PC-3 (cell line): ENCODE measurements around the gene PSME1. TPM values are rescaled to one million over a fixed set of nuclear protein-coding genes. Genes with fewer than 3 reads are reported as not detected.

Source experiments
- ATAC-seq: fragments of 200-7000 bp; cut with Tn5 transposase; 2 replicates; pipeline ENCODE4 v1.9.1; 2020; ENCODE audit warnings: mild to moderate bottlenecking, moderate library complexity
- BruUV-seq: library from RNA; stranded (reverse); fragments of 400-500 nt; replicated peaks from 2 replicates; lab custom pipeline; 2021; lab: Mats Ljungman, UMichigan
- CTCF ChIA-PET: fragments of 300-600 bp; sonication (Branson Sonifier 250); formaldehyde crosslinking; loops from one replicate; lab custom pipeline; 2022; ENCODE audit warnings: antibody characterized with exemption; lab: Charles Lee
- POLR2A ChIA-PET: fragments of 300-600 bp; sonication (Branson Sonifier 250); formaldehyde crosslinking; loops from one replicate; lab custom pipeline; 2022; ENCODE audit warnings: antibody characterized with exemption; ENCODE audit not compliant: unreplicated experiment; lab: Charles Lee
- DNase-seq: peaks from one replicate; pipeline ENCODE4 v3.0.0-alpha.2; 2015
- H2AFZ ChIP-seq: fragments of 300-600 bp; sonication (generic); 2 replicates; pipeline ENCODE4 v1.6.0; 2016; ENCODE audit warnings: antibody characterized with exemption, low read length
- H3F3A ChIP-seq: fragments of 300-600 bp; sonication (generic); one replicate; pipeline ENCODE4 v1.6.0; 2017; ENCODE audit warnings: antibody characterized with exemption, low read length, control low read depth, mild to moderate bottlenecking; ENCODE audit not compliant: unreplicated experiment
- H3K27ac ChIP-seq: fragments of 300-600 bp; sonication (generic); 2 replicates; pipeline ENCODE4 v1.5.1; 2016; ENCODE audit warnings: mild to moderate bottlenecking, low read length
- H3K27me3 ChIP-seq: fragments of 300-600 bp; sonication (generic); 2 replicates; pipeline ENCODE4 v1.6.1; 2016; ENCODE audit warnings: low read length, mixed read lengths
- H3K36me3 ChIP-seq: fragments of 300-600 bp; sonication (generic); 2 replicates; pipeline ENCODE4 v1.6.1; 2016; ENCODE audit warnings: low read depth, mixed run types, low read length, mixed read lengths
- H3K4me1 ChIP-seq: fragments of 300-600 bp; sonication (generic); 2 replicates; pipeline ENCODE4 v1.5.1; 2016; ENCODE audit warnings: low read length; ENCODE audit not compliant: insufficient read depth
- H3K4me2 ChIP-seq: fragments of 300-600 bp; sonication (generic); 2 replicates; pipeline ENCODE4 v1.6.0; 2016; ENCODE audit warnings: low read length
- H3K4me3 ChIP-seq: fragments of 300-600 bp; sonication (generic); 2 replicates; pipeline ENCODE4 v1.5.1; 2016; ENCODE audit warnings: mild to moderate bottlenecking, low read length, mixed read lengths
- H3K79me2 ChIP-seq: fragments of 300-600 bp; sonication (generic); 2 replicates; pipeline ENCODE4 v1.6.1; 2017; ENCODE audit warnings: low read length, mixed read lengths
- H3K9ac ChIP-seq: fragments of 300-600 bp; sonication (generic); 2 replicates; pipeline ENCODE4 v1.6.0; 2016; ENCODE audit warnings: mild to moderate bottlenecking, low read length
- H3K9me2 ChIP-seq: fragments of 300-600 bp; sonication (generic); replicated peaks from 2 replicates; pipeline ENCODE4 v1.6.1; 2016; ENCODE audit warnings: mixed run types, low read length, mixed read lengths
- H3K9me3 ChIP-seq: fragments of 300-600 bp; sonication (generic); 2 replicates; pipeline ENCODE4 v1.6.1; 2016; ENCODE audit warnings: low read length, mixed read lengths
- H4K20me1 ChIP-seq: fragments of 300-600 bp; sonication (generic); 2 replicates; pipeline ENCODE4 v1.6.1; 2016; ENCODE audit warnings: low read length, mixed read lengths
- EZH2 ChIP-seq: fragments of 300-600 bp; sonication (generic); IDR thresholded peaks from one replicate; pipeline ENCODE4 v1.6.1; 2017; ENCODE audit warnings: antibody characterized with exemption, mild to moderate bottlenecking, low read length; ENCODE audit not compliant: unreplicated experiment
- EZH2phosphoT487 ChIP-seq: fragments of 300-600 bp; sonication (generic); IDR thresholded peaks from 2 replicates; pipeline ENCODE4 v1.6.1; 2018; ENCODE audit warnings: mild to moderate bottlenecking, antibody characterized with exemption, low read length, borderline replicate concordance
- intact Hi-C: fragments of 100-400 bp; cut with micrococcal nuclease; formaldehyde crosslinking; loops from 2 replicates; pipeline ENCODE4 v1.9.0; 2023
- total RNA-seq: library from RNA; depleted of rRNA; stranded (reverse); fragments of >200 nt; gene quantifications from 2 replicates; pipeline ENCODE4 v1.2.3, GENCODE V29; 2014
- TF ChIP-seq, protein P1 (sequence below): fragments of 300-600 bp; sonication (generic); conservative IDR thresholded peaks from 2 replicates; pipeline ENCODE4 v1.5.1; 2017; ENCODE audit warnings: antibody characterized with exemption, low read depth, mild to moderate bottlenecking, low read length

Gene PSME1
- total RNA-seq, 1 experiment from 2014 or later = 163 TPM

GRCh38 chr14:24093207-24093900, 42.6 kb upstream of the PSME1 start:
- peak overlapping the region; percentile 93 for H3K4me2 ChIP-seq
- no peaks in the 10 kb centered on the region for H3K9me2 ChIP-seq
- intact Hi-C loops = no loop called here
- no peaks in the 10 kb centered on the region for H3K27me3 ChIP-seq
- H3K36me3 ChIP-seq = no peaks in the 10 kb centered on the region
- CTCF ChIA-PET = interaction anchor here (0.6 to 1.2 kb wide), 7 partner anchors 15 to 250 kb away, joined by 3 to 15 read pairs (median 5); partner anchors contain the start of gene IRF9
- H3K9me3 ChIP-seq = no peaks in the 10 kb centered on the region
- no peak for ATAC-seq
- no peaks in the 10 kb centered on the region for H3F3A ChIP-seq
- peak overlapping the region; percentile 83; the same call in 1 of the 2 replicates for H3K4me3 ChIP-seq
- BruUV-seq = TSS peak; percentile 88
- peaks cover 8% of the 10 kb centered on the region; the same call in 1 of the 2 replicates for H3K79me2 ChIP-seq
- H3K4me1 ChIP-seq = peaks cover 9% of the 10 kb centered on the region
- peak overlapping the region; percentile 79; the same call in 1 of the 2 replicates for H3K9ac ChIP-seq
- no peak for DNase-seq
- no peak overlapping the region for H3K27ac ChIP-seq
- H4K20me1 ChIP-seq = no peaks in the 10 kb centered on the region
- TF ChIP-seq EZH2 (no peak), EZH2phosphoT487 (no peak)
- TF ChIP-seq, protein P1, sequence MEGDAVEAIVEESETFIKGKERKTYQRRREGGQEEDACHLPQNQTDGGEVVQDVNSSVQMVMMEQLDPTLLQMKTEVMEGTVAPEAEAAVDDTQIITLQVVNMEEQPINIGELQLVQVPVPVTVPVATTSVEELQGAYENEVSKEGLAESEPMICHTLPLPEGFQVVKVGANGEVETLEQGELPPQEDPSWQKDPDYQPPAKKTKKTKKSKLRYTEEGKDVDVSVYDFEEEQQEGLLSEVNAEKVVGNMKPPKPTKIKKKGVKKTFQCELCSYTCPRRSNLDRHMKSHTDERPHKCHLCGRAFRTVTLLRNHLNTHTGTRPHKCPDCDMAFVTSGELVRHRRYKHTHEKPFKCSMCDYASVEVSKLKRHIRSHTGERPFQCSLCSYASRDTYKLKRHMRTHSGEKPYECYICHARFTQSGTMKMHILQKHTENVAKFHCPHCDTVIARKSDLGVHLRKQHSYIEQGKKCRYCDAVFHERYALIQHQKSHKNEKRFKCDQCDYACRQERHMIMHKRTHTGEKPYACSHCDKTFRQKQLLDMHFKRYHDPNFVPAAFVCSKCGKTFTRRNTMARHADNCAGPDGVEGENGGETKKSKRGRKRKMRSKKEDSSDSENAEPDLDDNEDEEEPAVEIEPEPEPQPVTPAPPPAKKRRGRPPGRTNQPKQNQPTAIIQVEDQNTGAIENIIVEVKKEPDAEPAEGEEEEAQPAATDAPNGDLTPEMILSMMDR = no peak
- H2AFZ ChIP-seq = peak overlapping the region; percentile 97
- POLR2A ChIA-PET = interaction anchor here (0.6 to 1.1 kb wide), 5 partner anchors 35 to 525 kb away, joined by 4 to 26 read pairs (median 5); partner anchors contain the start of genes EMC9, IRF9 and RNF31

DNA sequence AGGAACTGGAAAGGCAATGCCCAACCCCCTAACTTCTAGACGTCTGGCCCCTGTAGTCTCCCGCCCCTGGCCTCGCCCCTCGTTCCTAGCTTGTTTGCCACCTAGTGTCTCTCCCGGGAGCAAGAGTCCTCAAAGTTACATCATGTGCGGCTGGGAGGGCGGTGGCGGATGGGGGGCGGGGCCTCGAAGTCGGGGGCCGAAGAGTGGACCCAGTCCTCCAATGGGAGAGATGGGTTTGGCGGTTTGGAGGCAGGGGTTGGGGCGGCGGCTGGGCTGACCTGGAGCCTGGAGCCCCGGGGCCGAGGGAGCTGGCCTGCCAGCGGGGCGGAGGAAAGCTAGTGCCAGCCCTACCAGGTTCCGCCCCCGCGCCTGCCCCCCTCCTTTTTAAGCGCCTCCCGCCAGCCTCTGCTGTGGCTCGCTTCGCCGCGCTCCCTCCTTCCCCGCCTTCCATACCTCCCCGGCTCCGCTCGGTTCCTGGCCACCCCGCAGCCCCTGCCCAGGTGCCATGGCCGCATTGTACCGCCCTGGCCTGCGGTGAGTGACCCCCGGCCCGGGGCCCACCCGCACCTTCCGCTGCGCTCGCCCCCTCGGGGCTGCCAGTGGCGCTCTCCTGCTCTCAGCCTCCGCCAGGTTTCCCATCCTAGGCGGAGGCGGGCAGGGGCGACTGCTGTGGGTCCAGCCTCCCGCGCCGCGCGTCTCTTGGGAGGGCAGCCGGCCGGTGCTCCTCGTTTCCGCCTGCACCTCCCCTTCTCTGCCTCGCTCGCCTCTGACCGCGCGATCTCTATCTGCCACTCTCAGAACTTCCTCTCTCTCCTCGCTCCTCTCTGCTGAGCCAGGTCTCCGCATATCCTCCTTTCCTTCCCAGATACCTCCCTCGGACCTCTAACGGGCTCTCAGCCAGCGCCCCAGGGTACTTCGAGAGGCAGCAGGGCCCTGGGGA, 41.8 kb upstream of the PSME1 start, which contains the start of gene PCK2:
Gene PCK2, plus strand, starts transcription at position 411 of the 940 bp plus-strand sequence. Its CDS starts 95 bp downstream, at position 506.
- CTCF ChIA-PET = interaction anchor here (0.6 to 1.2 kb wide), 6 partner anchors 15 to 984 kb away, joined by 3 to 15 read pairs (median 7); partner anchors contain the start of gene IRF9
- TSS peak; percentile 49 for BruUV-seq

More for the DNA sequence above, 41.8 kb upstream of the PSME1 start, which contains the start of gene PCK2:
- POLR2A ChIA-PET = interaction anchor here (0.6 to 1.1 kb wide), 11 partner anchors 17 to 999 kb away, joined by 3 to 26 read pairs (median 5); partner anchors contain the start of genes ACIN1, C14orf119, DCAF11 and EMC9
- peaks cover 9% of the 10 kb centered on the region for H3K4me1 ChIP-seq
- intact Hi-C loops = loop anchor here (1.0 to 2.0 kb wide), 2 partner anchors 14 to 47 kb away; partner anchors contain the start of gene EMC9
- no peak for TF ChIP-seq EZH2phosphoT487
- TF ChIP-seq, protein P1 = no peak
- TF ChIP-seq EZH2 = no peak
- H3K4me2 ChIP-seq = peak within 1 kb of the TSS; percentile 93
- H3K36me3 ChIP-seq = no peaks in the 10 kb centered on the region
- peak within 1 kb of the TSS; percentile 83 for H3K4me3 ChIP-seq
- no peaks in the 10 kb centered on the region for H3F3A ChIP-seq
- peak; percentile 88 for ATAC-seq
- DNase-seq = peak; percentile 84
- H3K79me2 ChIP-seq = peaks cover 8% of the 10 kb centered on the region; the same call in 1 of the 2 replicates
- no peaks in the 10 kb centered on the region for H3K27me3 ChIP-seq
- peak within 1 kb of the TSS; percentile 23 for H3K27ac ChIP-seq
- no peaks in the 10 kb centered on the region for H4K20me1 ChIP-seq
- H3K9ac ChIP-seq = peak within 1 kb of the TSS; percentile 79
- no peaks in the 10 kb centered on the region for H3K9me2 ChIP-seq
- H3K9me3 ChIP-seq = no peaks in the 10 kb centered on the region
- H2AFZ ChIP-seq = peak within 1 kb of the TSS; percentile 97
